ENCODE data around the gene SOX6.

SOX6 gene

GRCh38 chr11:16363706-16364105, 7.4 kb upstream of the SOX6 start:
- DNase-seq: no peak

DNA sequence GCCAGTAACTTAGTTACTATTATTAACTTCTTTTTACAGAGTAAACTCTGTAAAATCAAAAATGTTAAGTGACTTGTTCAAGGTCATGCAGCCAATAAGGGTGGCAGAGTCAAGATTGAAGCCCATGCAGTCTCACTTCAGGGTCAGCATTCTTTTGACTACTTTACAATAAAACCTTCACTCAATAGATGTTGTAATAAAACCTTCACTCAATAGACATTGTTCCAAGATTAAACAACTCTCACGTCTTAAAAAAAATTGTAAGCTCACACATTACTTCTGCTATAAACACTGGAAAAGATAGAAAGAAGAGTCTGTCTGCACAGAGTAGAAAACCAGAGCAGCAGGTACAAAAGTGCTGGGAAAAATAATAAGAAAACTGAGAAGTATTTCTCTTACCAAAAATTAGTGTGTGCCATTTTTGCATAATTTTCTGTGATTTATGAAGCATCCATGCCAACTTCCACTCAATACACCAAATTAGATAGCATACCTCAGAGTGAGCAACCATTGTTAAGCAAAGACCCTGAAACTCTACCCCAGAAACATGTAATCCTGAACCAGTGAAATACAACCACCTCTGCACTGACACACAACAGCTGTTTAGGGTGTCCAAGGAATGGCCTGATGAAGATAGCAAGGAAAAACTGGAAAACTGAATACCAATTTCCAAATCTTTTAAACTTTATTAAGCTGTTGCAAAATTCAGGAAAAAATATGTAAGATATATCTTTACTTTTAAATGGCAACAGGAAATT, 4.9 kb upstream of the SOX6 start:
- DNase-seq: no peak

GRCh38 chr11:16359369-16359768, 3.0 kb upstream of the SOX6 start:
- DNase-seq: no peak

- DNase-seq: no peak
Observed at GRCh38 chr11:16358726-16359125, 2.4 kb upstream of the SOX6 start.

- no peak for DNase-seq
Observed at GRCh38 chr11:16357775-16358174, 1.4 kb upstream of the SOX6 start.

DNA sequence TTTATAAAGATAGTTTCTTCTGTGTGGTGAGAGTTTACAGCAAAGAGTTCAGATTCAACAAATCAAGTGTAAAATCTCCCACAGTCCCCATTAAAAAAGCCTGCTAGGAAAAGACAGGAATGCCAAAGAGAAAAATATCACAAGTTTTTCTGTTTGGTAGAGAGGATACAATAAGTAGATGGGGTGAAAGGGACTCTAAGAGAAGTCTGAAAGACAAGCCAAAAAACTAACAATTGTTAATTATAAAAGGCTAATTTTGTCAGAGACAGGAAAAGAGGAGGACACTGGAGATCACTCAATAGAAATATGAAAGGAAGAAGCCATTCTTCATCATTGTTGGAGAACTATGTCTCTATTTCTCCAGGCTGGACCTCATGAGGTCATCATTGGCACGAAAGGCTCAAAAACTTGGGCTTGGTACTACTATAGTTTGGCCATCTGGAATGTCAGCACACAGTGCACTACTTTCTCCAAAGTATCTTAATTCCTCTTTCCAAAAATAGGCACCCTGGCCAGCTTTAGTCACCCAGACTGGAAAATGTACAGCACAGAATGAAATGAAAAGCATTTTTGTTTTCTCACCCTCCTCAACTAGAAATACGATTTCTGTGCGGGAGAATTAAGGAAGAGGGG, 531 bp upstream of the SOX6 start:
- no peak for DNase-seq

DNA sequence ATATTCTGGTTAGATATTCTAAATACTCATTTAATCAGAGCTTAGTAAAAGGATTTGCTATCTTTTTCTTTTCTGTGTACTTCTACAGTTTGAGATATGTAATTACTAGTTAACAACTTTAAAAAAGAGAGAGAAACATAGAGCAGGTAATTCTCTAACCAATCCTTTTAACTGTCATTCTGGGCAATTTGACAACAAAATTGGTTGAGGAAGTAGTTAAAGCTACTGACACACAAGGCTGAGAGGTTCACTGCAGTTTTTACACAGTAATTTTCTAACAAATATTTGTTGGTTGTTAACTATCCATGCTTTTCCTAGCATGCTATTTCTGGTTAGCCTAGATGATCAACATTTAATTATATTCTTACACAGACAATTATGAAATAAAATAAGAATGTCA, 3.6 kb downstream of the SOX6 start:
- DNase-seq: no peak

DNA sequence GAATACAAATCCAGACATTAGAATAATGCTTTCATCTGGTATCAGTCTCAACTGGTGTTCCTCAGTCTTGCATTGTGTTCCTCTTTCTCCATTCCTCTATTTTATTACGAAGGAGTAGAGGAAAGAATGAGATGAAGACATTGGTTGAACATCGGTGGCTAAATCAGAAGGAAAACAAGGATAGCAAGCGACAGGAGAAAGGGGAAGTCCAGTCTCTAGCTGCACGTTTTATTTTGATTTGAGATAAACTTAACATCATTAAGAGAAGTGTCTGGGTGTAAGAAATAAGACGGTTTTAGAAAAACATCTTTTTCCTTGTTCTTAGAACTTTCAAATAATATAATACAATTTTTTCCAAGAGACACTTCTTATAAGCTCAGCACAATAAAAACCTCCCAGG, 6.2 kb downstream of the SOX6 start:
- no peak for DNase-seq

GRCh38 chr11:16347928-16348685, 8.2 kb downstream of the SOX6 start:
- no peak for DNase-seq

- DNase-seq: no peak
Observed at GRCh38 chr11:16346975-16347374, 9.4 kb downstream of the SOX6 start.

DNA sequence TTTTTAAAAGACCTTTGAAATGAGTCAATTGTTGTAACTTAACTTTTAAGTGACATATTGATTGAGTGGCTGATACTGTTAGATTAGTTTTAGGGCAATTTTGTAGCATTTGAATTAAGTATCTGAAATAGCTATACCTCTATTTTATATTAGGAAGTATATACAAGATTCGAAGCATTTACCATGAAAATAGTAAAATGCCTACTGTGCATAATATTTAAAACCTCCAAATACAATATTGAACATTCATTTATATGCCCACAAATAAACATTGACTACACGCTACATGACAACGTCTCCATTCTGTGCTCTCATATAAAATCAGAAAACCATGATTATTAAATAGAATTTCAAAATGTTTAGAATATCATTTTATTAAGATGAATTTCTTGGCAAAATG, 14.5 kb downstream of the SOX6 start:
- no peak for DNase-seq

- DNase-seq: no peak
Observed at GRCh38 chr11:16338393-16338792, 18.0 kb downstream of the SOX6 start.

DNA sequence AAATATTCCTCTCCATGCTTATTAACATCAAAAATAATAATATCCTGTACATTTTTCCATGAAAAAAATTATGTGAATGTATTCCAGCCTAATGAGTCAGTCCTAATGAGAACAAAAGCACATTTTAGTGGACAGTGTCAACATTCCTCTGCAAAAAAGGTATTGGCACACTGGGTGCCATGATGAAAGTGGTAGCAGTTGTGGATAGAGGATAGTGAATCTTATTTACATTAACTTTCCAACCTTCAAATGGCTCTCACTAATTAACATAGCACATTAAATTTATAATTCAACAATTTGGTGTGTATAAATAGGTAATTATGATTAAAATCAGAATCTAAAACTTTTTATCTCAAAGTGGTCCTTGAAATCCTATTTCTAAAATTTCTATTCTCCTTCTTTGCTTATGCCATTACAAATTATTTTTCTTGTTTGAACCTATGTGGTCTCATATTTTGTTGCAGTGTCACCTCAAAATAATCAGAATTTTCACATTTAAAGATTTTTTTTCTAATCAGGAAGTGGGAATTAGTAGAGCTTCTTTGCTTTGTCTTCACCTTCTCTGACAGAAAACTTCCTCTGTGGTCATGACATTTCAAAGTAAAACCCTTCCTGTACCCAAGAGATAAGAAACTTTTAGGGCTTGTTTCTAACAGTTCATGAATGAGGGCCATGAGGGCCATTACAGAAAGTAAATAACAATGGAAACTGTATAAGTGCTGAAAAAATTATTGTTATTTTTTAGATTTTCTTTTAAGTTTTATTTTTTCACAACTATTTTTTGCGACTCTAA, 18.7 kb downstream of the SOX6 start:
- no peak for DNase-seq

- DNase-seq: no peak
Observed at GRCh38 chr11:16336721-16337120, 19.6 kb downstream of the SOX6 start.

- no peak for DNase-seq
Observed at GRCh38 chr11:16336204-16336603, 20.1 kb downstream of the SOX6 start.

DNA sequence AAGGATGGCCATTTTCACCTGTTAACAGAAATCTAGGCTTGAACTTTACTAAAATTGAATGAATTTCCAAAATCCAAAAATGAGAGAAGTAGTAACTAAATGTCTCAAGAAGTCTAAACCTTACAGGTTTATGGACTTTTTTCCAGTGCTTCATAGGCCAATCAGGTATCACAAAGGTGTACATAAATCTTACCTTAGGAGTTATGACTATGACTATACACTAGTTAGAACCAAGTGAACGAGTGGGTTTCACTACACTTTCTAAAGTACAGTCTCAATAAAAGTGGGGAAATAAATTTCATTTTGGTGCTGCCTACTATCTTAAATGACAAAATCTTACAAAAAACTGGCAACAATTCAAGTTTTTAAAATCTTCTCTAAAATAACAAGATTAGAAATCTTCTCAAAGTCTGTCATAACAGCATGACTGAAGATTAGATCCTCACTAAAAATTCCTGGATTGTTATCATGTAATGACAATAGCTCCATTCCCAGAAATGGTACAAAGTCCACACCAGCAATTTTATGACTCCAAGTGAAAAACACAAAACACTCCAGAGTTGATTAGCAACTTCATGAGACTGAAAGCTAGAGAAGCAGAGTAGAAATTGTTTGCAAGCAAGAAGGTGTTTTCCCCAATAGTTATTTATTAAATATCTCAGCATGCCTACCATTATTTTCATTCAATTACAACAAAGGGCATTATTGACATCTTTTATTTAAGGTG, 20.9 kb downstream of the SOX6 start:
- no peak for DNase-seq

- DNase-seq: no peak
Observed at GRCh38 chr11:16326679-16327297, 29.6 kb downstream of the SOX6 start.

GRCh38 chr11:16322190-16322589, 34.2 kb downstream of the SOX6 start:
- no peak for DNase-seq

GRCh38 chr11:16321148-16321547, 35.2 kb downstream of the SOX6 start:
- DNase-seq: no peak

DNA sequence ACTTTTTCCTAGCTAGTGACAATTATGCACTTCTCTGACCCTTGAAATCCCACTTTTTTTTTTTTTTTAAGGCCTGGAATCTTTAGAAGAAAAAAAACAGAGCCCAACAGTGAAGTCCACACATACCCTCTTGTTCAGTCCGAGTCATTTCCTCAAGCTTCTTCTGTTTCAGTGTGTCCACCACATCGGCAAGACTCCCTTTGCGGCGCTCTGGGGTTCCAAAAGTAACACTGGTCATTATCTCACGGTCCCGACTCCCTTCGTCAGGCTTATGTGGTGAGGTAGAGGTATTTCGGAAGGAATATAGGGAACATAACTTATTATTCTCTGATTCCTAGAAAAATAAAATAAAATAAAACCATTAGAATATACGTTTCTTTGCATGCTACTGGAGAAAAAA, 38.0 kb downstream of the SOX6 start:
- no peak for DNase-seq

DNA sequence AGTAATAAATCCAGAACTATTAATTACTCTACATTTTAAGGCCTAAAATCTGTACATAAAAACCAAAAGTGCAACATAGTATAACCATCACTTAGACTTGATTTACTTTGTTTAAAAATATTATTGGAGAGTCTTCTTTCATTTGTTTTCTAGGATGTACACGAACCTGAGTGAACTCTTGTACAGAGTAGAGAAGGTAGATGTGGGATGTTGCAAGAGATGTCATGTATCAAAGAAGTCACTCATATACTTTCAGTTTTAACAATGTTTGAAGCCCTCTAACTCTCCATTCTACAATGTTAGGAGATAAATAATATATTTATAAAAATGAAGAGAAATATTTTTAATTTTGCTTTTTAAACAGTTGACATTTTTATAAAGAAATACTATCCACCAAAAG, 38.6 kb downstream of the SOX6 start:
- no peak for DNase-seq

- DNase-seq: no peak
Observed at GRCh38 chr11:16313846-16314245, 42.5 kb downstream of the SOX6 start.
